NCI-H524 treated with DMSO at 0.1 percent for 48 hours (cell line): Measurements from ENCODE around the gene SPHK1.
A peak's percentile ranks its signal among the peaks of the same experiment; 100 is the strongest.

Experiments
- DNase-seq: peaks from one replicate; lab custom pipeline; 2025; lab: John Stamatoyannopoulos, UW

SPHK1 gene

GRCh38 chr17:76407509-76407908, 23.1 kb downstream of the SPHK1 start:
- no peak for DNase-seq

- peak; percentile 27 for DNase-seq
Observed at GRCh38 chr17:76408037-76408849, 23.8 kb downstream of the SPHK1 start.

GRCh38 chr17:76410328-76410965, 26.0 kb downstream of the SPHK1 start:
- DNase-seq = no peak

- no peak for DNase-seq
Observed at GRCh38 chr17:76411247-76411646, 26.8 kb downstream of the SPHK1 start.

GRCh38 chr17:76414334-76415295, 30.2 kb downstream of the SPHK1 start:
- DNase-seq = peak; percentile 99

- DNase-seq = no peak
Observed at GRCh38 chr17:76415786-76416185, 31.4 kb downstream of the SPHK1 start.

- DNase-seq = no peak
Observed at GRCh38 chr17:76416457-76416856, 32.0 kb downstream of the SPHK1 start.

GRCh38 chr17:76416899-76417298, 32.5 kb downstream of the SPHK1 start:
- no peak for DNase-seq

- DNase-seq = no peak
Observed at GRCh38 chr17:76417499-76418143, 33.2 kb downstream of the SPHK1 start.

- DNase-seq = no peak
Observed at GRCh38 chr17:76419576-76420260, 35.3 kb downstream of the SPHK1 start.

GRCh38 chr17:76420356-76421043, 36.1 kb downstream of the SPHK1 start:
- DNase-seq = no peak

- DNase-seq = no peak
Observed at GRCh38 chr17:76421044-76421407, 36.6 kb downstream of the SPHK1 start.

- DNase-seq = no peak
Observed at GRCh38 chr17:76422406-76422805, 38.0 kb downstream of the SPHK1 start.

- no peak for DNase-seq
Observed at GRCh38 chr17:76422860-76423259, 38.5 kb downstream of the SPHK1 start.

- DNase-seq = no peak
Observed at GRCh38 chr17:76426853-76427252, 42.4 kb downstream of the SPHK1 start.

GRCh38 chr17:76427501-76428231, 43.3 kb downstream of the SPHK1 start:
- no peak for DNase-seq

GRCh38 chr17:76428511-76428910, 44.1 kb downstream of the SPHK1 start:
- no peak for DNase-seq

- no peak for DNase-seq
Observed at GRCh38 chr17:76431509-76431908, 47.1 kb downstream of the SPHK1 start.

- DNase-seq = no peak
Observed at GRCh38 chr17:76432004-76432403, 47.6 kb downstream of the SPHK1 start.

- no peak for DNase-seq
Observed at GRCh38 chr17:76432712-76433336, 48.4 kb downstream of the SPHK1 start.
